Esophagus (tissue), 2 donors: ENCODE results near the gene ATP8B4. TPM values are rescaled to one million over a fixed set of nuclear protein-coding genes. Genes with fewer than 3 reads are reported as not detected.
"Not testable (repeated sequence)": the region's sequence is repeated elsewhere in the genome, so short reads cannot be mapped to it uniquely, and the experiment has no call there.

Source experiments
- H3K27ac ChIP-seq, 2 donors: one replicate each; pipeline ENCODE4 v1.5.1; 2013; ENCODE audit warnings: low read depth in 2 of 2, mild to moderate bottlenecking in 2 of 2, inconsistent platforms in 1 of 2, low read length in 1 of 2, moderate library complexity in 1 of 2
- H3K27me3 ChIP-seq, 2 donors: one replicate each; pipeline ENCODE4 v1.6.1; 2013; ENCODE audit warnings: low read length in 2 of 2, control low read depth in 1 of 2, mild to moderate bottlenecking in 1 of 2; ENCODE audit not compliant: insufficient read depth in 2 of 2, control insufficient read depth in 1 of 2
- H3K36me3 ChIP-seq, 2 donors: one replicate each; pipeline ENCODE4 v1.6.1; 2013; ENCODE audit warnings: low read length in 1 of 2; ENCODE audit not compliant: control insufficient read depth in 2 of 2, insufficient read depth in 2 of 2
- H3K4me1 ChIP-seq, 2 donors: one replicate each; pipeline ENCODE4 v1.6.1; 2013; ENCODE audit warnings: low read length in 1 of 2; ENCODE audit not compliant: control insufficient read depth in 2 of 2, insufficient read depth in 2 of 2
- H3K4me3 ChIP-seq, 2 donors: one replicate each; pipeline ENCODE4 v1.5.1; 2013; ENCODE audit warnings: low read length in 2 of 2, mild to moderate bottlenecking in 2 of 2, low read depth in 1 of 2, moderate library complexity in 1 of 2
- H3K9me3 ChIP-seq, 2 donors: one replicate each; pipeline ENCODE4 v1.6.1; 2013; ENCODE audit warnings: mild to moderate bottlenecking in 2 of 2, low read depth in 1 of 2, low read length in 1 of 2, moderate library complexity in 1 of 2; ENCODE audit not compliant: control insufficient read depth in 2 of 2, insufficient read depth in 1 of 2
- WGBS, 2 donors: extraction: QIAGEN DNeasy Blood & Tissue Kit; methylation state at CpG; one replicate each; pipeline ENCODE4 v1.1.7; 2013; 5-methylcytosine and 5-hydroxymethylcytosine counted together
- polyA plus RNA-seq, 2 donors: library from polyadenylated mRNA; stranded (reverse); fragments of 200-250 nt; gene quantifications; one replicate each; pipeline ENCODE4 v1.2.3, GENCODE V29; 2013
- donor health status: healthy with polysubstance abuse.
- donor health status: Bipolar disorder and iron deficiency.

Gene ATP8B4
- under 1 TPM; 0.75 to 0.84 TPM for polyA plus RNA-seq

DNA sequence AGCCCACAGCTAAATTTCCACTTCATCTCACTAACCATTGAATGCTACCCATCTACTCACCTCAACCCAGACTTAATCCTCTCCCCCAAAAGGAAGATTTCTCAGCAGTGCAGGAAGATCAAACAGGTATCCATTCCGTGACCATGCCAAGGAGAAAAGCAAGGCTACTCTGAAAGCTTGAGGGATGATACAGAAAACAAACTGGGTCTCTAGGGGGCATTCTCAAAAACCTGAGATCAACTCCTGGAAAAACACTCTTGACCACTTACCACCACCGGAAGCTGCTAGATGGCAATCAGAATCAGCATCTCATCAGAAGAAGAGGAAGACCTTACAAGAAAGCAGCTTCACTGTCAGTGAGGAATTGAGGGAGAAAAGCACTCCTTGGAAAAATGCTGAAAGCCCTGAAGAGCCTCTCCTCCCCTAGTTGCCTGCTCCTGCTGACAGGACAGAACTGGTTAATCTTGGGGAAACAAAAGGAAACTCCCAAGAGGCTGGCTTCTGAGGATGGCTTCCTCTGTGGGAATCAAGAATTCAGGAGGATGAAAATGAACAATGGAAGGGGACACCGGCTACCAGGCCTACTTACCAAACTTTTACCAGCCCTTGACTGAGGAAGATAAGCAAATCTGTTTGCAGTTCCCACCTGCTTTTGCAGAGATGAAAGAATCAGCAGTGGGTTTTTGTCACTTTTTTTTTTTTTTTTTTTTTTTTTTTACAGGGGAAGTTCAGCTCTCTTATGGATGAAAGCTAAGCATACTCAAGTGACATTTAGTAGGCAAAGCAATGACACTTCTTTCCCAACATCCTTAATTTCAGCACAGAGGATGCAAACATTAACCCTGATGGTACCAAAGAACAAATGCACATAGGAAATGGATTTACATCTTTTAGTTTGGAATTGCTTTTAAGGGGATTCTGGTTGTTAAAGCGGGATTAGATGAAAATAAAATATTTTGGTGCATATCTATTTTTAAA lies at the start of gene ATP8B4:
TSS of gene ATP8B4 (minus strand) at position 171 of the 978 bp plus-strand sequence. CDS start 12,267 bp downstream, outside the sequence.
- no peak within 1 kb of the TSS for H3K27ac ChIP-seq

DNA sequence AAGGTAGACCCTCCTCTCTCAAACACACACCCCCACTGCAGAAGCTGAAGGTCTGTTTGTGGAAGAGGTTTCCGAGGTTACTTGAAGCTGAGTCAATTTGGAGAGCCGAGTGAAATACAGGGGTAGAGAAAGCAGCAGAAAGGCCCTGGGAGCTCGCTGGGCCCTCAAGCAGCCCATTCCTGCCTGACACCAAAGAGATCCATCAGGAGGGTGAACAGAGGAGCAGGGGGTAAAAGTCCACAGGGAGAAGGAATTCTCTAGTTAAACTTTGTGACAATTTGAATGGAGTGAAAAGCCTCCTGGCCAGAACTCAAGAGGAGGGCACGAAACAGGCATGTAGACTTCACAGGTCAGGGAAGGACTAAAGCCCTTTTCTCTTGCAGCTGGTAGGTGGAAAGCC lies 49.3 kb upstream of the ATP8B4 start:
- WGBS, 2 donors, result 80 to 84% methylated on average over 4 of the region's 4 CpGs
- Histone ChIP-seq H3K9me3 (no peaks in the 10 kb centered on the region), H3K36me3 (no peaks in the 10 kb centered on the region), H3K4me3 (no peak overlapping the region), H3K27ac (no peak overlapping the region), H3K27me3 (no peaks in the 10 kb centered on the region), H3K4me1 (no peaks in the 10 kb centered on the region)

More for the DNA sequence above, at the start of gene ATP8B4:
- Histone ChIP-seq H3K36me3 (no peaks in the 10 kb centered on the region), H3K4me1 (no peaks in the 10 kb centered on the region), H3K4me3 (no peak within 1 kb of the TSS), H3K27me3 (no peaks in the 10 kb centered on the region), H3K9me3 (no peaks in the 10 kb centered on the region)
- WGBS, 2 donors, result 63 to 65% methylated on average over 4 of the region's 4 CpGs

- H3K36me3 ChIP-seq, result no peaks in the 10 kb centered on the region
- H3K27ac ChIP-seq, result no peak overlapping the region
- H3K4me1 ChIP-seq, result no peaks in the 10 kb centered on the region
- H3K27me3 ChIP-seq, result no peaks in the 10 kb centered on the region
- H3K4me3 ChIP-seq, result no peak overlapping the region
- H3K9me3 ChIP-seq, result no peaks in the 10 kb centered on the region
These were observed 48.1 kb upstream of the ATP8B4 start for GRCh38 chr15:50167110-50167509.

DNA sequence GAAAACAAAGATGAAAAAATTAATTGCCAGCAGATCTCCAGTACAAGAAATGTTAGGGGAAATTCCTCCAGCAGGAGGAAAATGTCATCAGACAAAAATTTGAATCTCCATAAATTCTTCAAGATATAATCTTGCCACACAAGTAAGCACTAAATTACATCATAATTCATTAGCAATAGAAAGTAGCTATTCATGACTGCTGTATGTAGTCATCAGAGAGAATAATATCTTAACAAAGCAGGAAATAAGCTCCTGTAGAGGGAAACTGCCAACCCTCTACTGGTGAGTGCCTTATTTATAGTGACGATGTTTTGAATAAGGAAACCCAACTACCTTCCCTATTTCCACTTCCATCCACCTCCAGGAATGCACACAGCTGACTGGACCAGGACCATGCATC lies 47.2 kb upstream of the ATP8B4 start:
- H3K27ac ChIP-seq, result no peak overlapping the region
- no peaks in the 10 kb centered on the region for H3K4me1 ChIP-seq
- WGBS, 2 donors, result 38 to 65% methylated on average over 1 of the region's 1 CpG
- H3K9me3 ChIP-seq, result no peaks in the 10 kb centered on the region
- H3K27me3 ChIP-seq, result no peaks in the 10 kb centered on the region
- no peak overlapping the region for H3K4me3 ChIP-seq
- no peaks in the 10 kb centered on the region for H3K36me3 ChIP-seq

- WGBS, 2 donors, result 93 to 94% methylated on average over 1 of the region's 1 CpG
- no peaks in the 10 kb centered on the region for H3K4me1 ChIP-seq
These were observed 45.4 kb upstream of the ATP8B4 start for GRCh38 chr15:50164458-50164857.

DNA sequence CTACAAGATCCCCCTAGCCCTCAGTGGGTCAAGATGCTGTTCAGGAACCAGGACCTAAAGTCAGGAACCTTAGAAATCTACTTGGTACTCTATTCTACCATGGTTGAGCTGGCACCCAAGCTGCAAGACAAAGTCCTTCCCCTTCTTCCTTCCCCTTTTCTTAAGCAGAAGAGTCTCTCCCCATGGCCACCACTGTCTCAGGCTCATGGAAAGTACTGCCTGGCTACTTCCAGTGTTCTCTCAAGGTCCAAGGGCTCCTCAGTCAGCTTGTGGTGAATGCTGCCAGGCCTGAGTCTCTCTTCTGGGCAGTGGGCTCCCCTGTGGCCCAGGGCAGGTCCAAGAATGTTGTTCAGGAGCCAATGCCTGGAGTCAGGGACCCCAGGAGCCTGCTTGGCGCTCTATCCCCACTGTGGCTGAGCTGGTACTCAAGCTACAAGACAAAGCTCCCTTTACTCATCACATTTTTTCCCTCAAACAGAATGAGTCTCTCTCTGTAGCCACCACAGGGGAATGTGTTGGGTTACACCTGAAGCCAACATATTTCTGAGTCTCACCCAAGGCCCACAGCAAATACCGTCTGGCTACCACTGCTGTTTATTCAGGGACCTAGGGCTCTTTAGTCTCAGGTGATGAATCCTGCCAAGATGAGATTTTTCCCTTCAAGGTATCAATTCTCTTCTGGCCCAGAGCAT lies 44.8 kb upstream of the ATP8B4 start:
- H3K4me3 ChIP-seq, result no peak overlapping the region
- no peaks in the 10 kb centered on the region for H3K4me1 ChIP-seq
- H3K36me3 ChIP-seq, result no peaks in the 10 kb centered on the region
- 89 to 95% methylated on average over 2 of the region's 2 CpGs for WGBS, 2 donors
- no peak overlapping the region for H3K27ac ChIP-seq
- H3K27me3 ChIP-seq, result no peaks in the 10 kb centered on the region
- no peaks in the 10 kb centered on the region for H3K9me3 ChIP-seq

More at GRCh38 chr15:50164458-50164857, 45.4 kb upstream of the ATP8B4 start:
- Histone ChIP-seq H3K27me3 (no peaks in the 10 kb centered on the region), H3K9me3 (no peaks in the 10 kb centered on the region), H3K36me3 (no peaks in the 10 kb centered on the region), H3K4me3 (no peak overlapping the region), H3K27ac (no peak overlapping the region)

DNA sequence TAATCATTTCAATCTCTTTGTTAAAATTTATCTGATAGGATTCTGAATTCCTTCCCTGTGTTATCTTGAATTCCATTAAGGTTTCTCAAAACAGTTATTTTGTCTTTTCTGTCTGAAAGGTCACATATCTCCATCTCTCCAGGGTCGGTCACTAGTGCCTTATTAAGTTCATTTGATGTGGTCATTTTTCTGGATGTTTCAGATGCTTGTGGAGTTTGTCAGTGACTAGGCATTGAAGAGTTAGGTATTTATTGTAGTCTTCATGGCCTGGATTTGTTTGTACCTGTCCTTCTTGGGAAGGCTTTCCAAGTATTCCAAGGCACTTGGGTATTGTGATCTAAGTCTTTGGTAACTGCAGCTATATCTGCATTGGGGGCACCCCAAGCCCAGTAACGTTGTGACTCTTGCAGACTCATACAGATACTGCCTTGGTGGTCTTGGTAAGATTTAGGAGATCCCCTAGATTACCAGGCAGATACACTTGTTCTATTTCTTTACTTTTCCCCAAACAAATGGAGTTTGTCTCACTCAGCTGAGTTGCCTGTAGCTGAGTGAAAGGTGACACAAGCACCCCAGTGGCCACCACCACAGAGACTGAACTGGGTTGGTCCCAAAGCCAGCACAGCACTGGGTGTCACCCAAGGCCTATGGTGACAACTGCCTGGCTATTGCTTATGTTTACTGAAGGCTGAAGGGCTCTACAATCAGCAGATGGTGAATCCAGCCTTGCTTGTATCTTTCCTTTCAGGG lies 44.1 kb upstream of the ATP8B4 start:
- no peak overlapping the region for H3K4me3 ChIP-seq
- H3K4me1 ChIP-seq, result no peaks in the 10 kb centered on the region
- H3K9me3 ChIP-seq, result no peaks in the 10 kb centered on the region
- no peaks in the 10 kb centered on the region for H3K27me3 ChIP-seq
- no peaks in the 10 kb centered on the region for H3K36me3 ChIP-seq
- 60 to 69% methylated on average over 2 of the region's 2 CpGs for WGBS, 2 donors
- no peak overlapping the region for H3K27ac ChIP-seq

DNA sequence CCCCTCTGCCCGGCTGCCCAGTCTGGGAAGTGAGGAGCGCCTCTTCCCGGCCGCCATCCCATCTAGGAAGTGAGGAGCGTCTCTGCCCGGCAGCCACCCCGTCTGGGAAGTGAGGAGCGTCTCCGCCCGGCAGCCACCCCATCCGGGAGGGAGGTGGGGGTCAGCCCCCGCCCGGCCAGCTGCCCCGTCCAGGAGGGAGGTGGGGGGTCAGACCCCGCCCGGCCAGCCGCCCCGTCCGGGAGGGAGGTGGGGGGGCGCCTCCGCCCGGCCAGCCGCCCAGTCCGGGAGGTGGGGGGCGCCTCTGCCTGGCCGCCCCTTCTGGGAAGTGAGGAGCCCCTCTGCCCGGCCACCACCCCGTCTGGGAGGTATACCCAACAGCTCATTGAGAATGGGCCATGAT lies 39.2 kb upstream of the ATP8B4 start:
- not testable (repeated sequence) for H3K4me3 ChIP-seq, H3K27me3 ChIP-seq, H3K9me3 ChIP-seq, H3K4me1 ChIP-seq, H3K27ac ChIP-seq, H3K36me3 ChIP-seq
- WGBS, 2 donors, result 94 to 97% methylated on average over 20 to 27 of the region's 28 CpGs

GRCh38 chr15:50151476-50151875 lies 32.4 kb upstream of the ATP8B4 start:
- H3K4me3 ChIP-seq, result no peak overlapping the region
- no peaks in the 10 kb centered on the region for H3K4me1 ChIP-seq
- H3K36me3 ChIP-seq, result no peaks in the 10 kb centered on the region
- H3K27me3 ChIP-seq, result no peaks in the 10 kb centered on the region
- no peaks in the 10 kb centered on the region for H3K9me3 ChIP-seq
- H3K27ac ChIP-seq, result no peak overlapping the region
- WGBS, 2 donors, result 91 to 94% methylated on average over 2 of the region's 2 CpGs
